ENCODE results near the gene MOG.

MOG gene

GRCh38 chr6:29624520-29624961 is 32.4 kb upstream of the MOG start:
- TF ChIP-seq CTCF (IDR thresholded peaks at IDR 0.05; ENCODE audit: extremely low read depth, missing control alignments), result no peak
- no peak for DNase-seq (ENCODE audit: low spot score)

- no peak for TF ChIP-seq CTCF (IDR thresholded peaks at IDR 0.05; ENCODE audit: extremely low read depth, missing control alignments)
- DNase-seq (ENCODE audit: low spot score), result no peak
These were observed 31.5 kb upstream of the MOG start for GRCh38 chr6:29625337-29625930.

GRCh38 chr6:29626948-29627754 is 29.7 kb upstream of the MOG start:
- no peak for DNase-seq (ENCODE audit: low spot score)
- no peak for TF ChIP-seq CTCF (IDR thresholded peaks at IDR 0.05; ENCODE audit: extremely low read depth, missing control alignments)

- no peak for TF ChIP-seq CTCF (IDR thresholded peaks at IDR 0.05; ENCODE audit: extremely low read depth, missing control alignments)
- peak; percentile 77 for DNase-seq (ENCODE audit: low spot score)
These were observed 29.0 kb upstream of the MOG start for GRCh38 chr6:29627755-29628418.

- peak; percentile 87 for DNase-seq (ENCODE audit: low spot score)
These were observed 28.2 kb upstream of the MOG start for GRCh38 chr6:29628419-29629281.

GRCh38 chr6:29629571-29629970 is 27.3 kb upstream of the MOG start:
- no peak for TF ChIP-seq CTCF (IDR thresholded peaks at IDR 0.05; ENCODE audit: extremely low read depth, missing control alignments)
- no peak for DNase-seq (ENCODE audit: low spot score)

More at GRCh38 chr6:29628419-29629281, 28.2 kb upstream of the MOG start:
- peak; percentile 91 for TF ChIP-seq CTCF (IDR thresholded peaks at IDR 0.05; ENCODE audit: extremely low read depth, missing control alignments)

All from GM20000 (cell line).